ENCODE measurements around the gene ZNF337. TPM values are rescaled to one million over a fixed set of nuclear protein-coding genes. Genes with fewer than 3 reads are reported as not detected.
"Not testable (repeated sequence)": the region's sequence is repeated elsewhere in the genome, so short reads cannot be mapped to it uniquely, and the experiment has no call there.

The ZNF337 gene
- total RNA-seq, 1 donor from 2014 or later, result 27.1 TPM

- no peak overlapping the region for H3K4me3 Mint-ChIP-seq
- H3K36me3 Mint-ChIP-seq, result peaks cover 4% of the 10 kb centered on the region
- DNase-seq (ENCODE audit: low spot score in 2 of 2, unreplicated experiment in 2 of 2), result no peak
- TF ChIP-seq CTCF (IDR thresholded peaks at IDR 0.05; ENCODE audit: unreplicated experiment), result no peak
- peaks cover 5% of the 10 kb centered on the region for H3K9me3 Mint-ChIP-seq
- H3K27me3 Mint-ChIP-seq (ENCODE audit: low read depth), result no peaks in the 10 kb centered on the region
- H3K4me1 Mint-ChIP-seq, result no peaks in the 10 kb centered on the region
- no peak overlapping the region for H3K27ac Mint-ChIP-seq
Observed at GRCh38 chr20:25659999-25660398, 36.7 kb downstream of the ZNF337 start.

GRCh38 chr20:25654487-25654886 is 42.2 kb downstream of the ZNF337 start:
- no peak overlapping the region for H3K27ac Mint-ChIP-seq
- peaks cover 14% of the 10 kb centered on the region for H3K36me3 Mint-ChIP-seq
- H3K9me3 Mint-ChIP-seq, result peaks cover 9% of the 10 kb centered on the region
- no peak for TF ChIP-seq CTCF (IDR thresholded peaks at IDR 0.05; ENCODE audit: unreplicated experiment)
- no peak overlapping the region for H3K4me3 Mint-ChIP-seq
- H3K4me1 Mint-ChIP-seq, result no peaks in the 10 kb centered on the region
- H3K27me3 Mint-ChIP-seq (ENCODE audit: low read depth), result no peaks in the 10 kb centered on the region
- DNase-seq (ENCODE audit: low spot score in 2 of 2, unreplicated experiment in 2 of 2), result no peak

GRCh38 chr20:25652866-25653265 is 43.8 kb downstream of the ZNF337 start:
- Mint-ChIP-seq H3K36me3 (peaks cover 19% of the 10 kb centered on the region), H3K9me3 (peaks cover 12% of the 10 kb centered on the region)
- not testable (repeated sequence) for H3K27ac Mint-ChIP-seq; H3K4me1 Mint-ChIP-seq; DNase-seq (ENCODE audit: low spot score in 2 of 2, unreplicated experiment in 2 of 2); H3K4me3 Mint-ChIP-seq; H3K27me3 Mint-ChIP-seq (ENCODE audit: low read depth)

- Mint-ChIP-seq H3K36me3 (peaks cover 21% of the 10 kb centered on the region), H3K27ac (no peak overlapping the region), H3K4me3 (no peak overlapping the region), H3K9me3 (peaks cover 16% of the 10 kb centered on the region), H3K27me3 (ENCODE audit: low read depth) (no peaks in the 10 kb centered on the region), H3K4me1 (no peaks in the 10 kb centered on the region)
- DNase-seq (ENCODE audit: low spot score in 2 of 2, unreplicated experiment in 2 of 2), result no peak
- no peak for TF ChIP-seq CTCF (IDR thresholded peaks at IDR 0.05; ENCODE audit: unreplicated experiment)
Observed at GRCh38 chr20:25644814-25645213, 51.8 kb downstream of the ZNF337 start.

- no peak for DNase-seq (ENCODE audit: low spot score in 2 of 2, unreplicated experiment in 2 of 2)
- H3K27me3 Mint-ChIP-seq (ENCODE audit: low read depth), result no peaks in the 10 kb centered on the region
- no peak for TF ChIP-seq CTCF (IDR thresholded peaks at IDR 0.05; ENCODE audit: unreplicated experiment)
- H3K36me3 Mint-ChIP-seq, result peaks cover 18% of the 10 kb centered on the region
- no peak overlapping the region for H3K4me3 Mint-ChIP-seq
- peaks cover 13% of the 10 kb centered on the region for H3K9me3 Mint-ChIP-seq
- no peaks in the 10 kb centered on the region for H3K4me1 Mint-ChIP-seq
- no peak overlapping the region for H3K27ac Mint-ChIP-seq
Observed at GRCh38 chr20:25643716-25644115, 52.9 kb downstream of the ZNF337 start.

GRCh38 chr20:25637247-25637646 is 59.4 kb downstream of the ZNF337 start:
- Mint-ChIP-seq H3K36me3 (peaks cover 40% of the 10 kb centered on the region), H3K27ac (no peak overlapping the region), H3K27me3 (ENCODE audit: low read depth) (no peaks in the 10 kb centered on the region), H3K4me3 (no peak overlapping the region), H3K4me1 (no peaks in the 10 kb centered on the region), H3K9me3 (peaks cover 35% of the 10 kb centered on the region)
- DNase-seq (ENCODE audit: low spot score in 2 of 2, unreplicated experiment in 2 of 2), result no peak
- TF ChIP-seq CTCF (IDR thresholded peaks at IDR 0.05; ENCODE audit: unreplicated experiment), result no peak

Measured in mesothelial cell of epicardium (in vitro differentiated cells).